HG03571 (cell line): ENCODE measurements around the gene MAP3K20.
"Not testable (repeated sequence)": the region's sequence is repeated elsewhere in the genome, so short reads cannot be mapped to it uniquely, and the experiment has no call there.

Source experiments
- ATAC-seq: cut with Tn5 transposase; IDR thresholded peaks from one replicate; pipeline ENCODE4 v1.9.1; 2021; ENCODE audit not compliant: unreplicated experiment

MAP3K20 gene

GRCh38 chr2:173075781-173076580 is at the start of gene MAP3K20:
Gene MAP3K20, plus strand, starts transcription at chr2:173075846. Its CDS starts 15,186 bp downstream, at chr2:173091032.
- ATAC-seq = peak; percentile 64

- no peak for ATAC-seq
Observed at GRCh38 chr2:173026479-173026878, 49.2 kb upstream of the MAP3K20 start.

- peak; percentile 72 for ATAC-seq
Observed at GRCh38 chr2:173027181-173028128, 48.2 kb upstream of the MAP3K20 start.

GRCh38 chr2:173028141-173028540 is 47.5 kb upstream of the MAP3K20 start:
- no peak for ATAC-seq

- no peak for ATAC-seq
Observed at GRCh38 chr2:173028671-173029070, 47.0 kb upstream of the MAP3K20 start.

- ATAC-seq = no peak
Observed at GRCh38 chr2:173030561-173031490, 44.8 kb upstream of the MAP3K20 start.

GRCh38 chr2:173032032-173032431 is 43.6 kb upstream of the MAP3K20 start:
- ATAC-seq = no peak

GRCh38 chr2:173033084-173033483 is 42.6 kb upstream of the MAP3K20 start:
- ATAC-seq = no peak

GRCh38 chr2:173034143-173034542 is 41.5 kb upstream of the MAP3K20 start:
- ATAC-seq = no peak

GRCh38 chr2:173037245-173038120 is 38.2 kb upstream of the MAP3K20 start:
- ATAC-seq = no peak

- not testable (repeated sequence) for ATAC-seq
Observed at GRCh38 chr2:173038257-173038656, 37.4 kb upstream of the MAP3K20 start.

GRCh38 chr2:173040729-173041128 is 34.9 kb upstream of the MAP3K20 start:
- ATAC-seq = no peak

- ATAC-seq = no peak
Observed at GRCh38 chr2:173043476-173043875, 32.2 kb upstream of the MAP3K20 start.

GRCh38 chr2:173043897-173044519 is 31.6 kb upstream of the MAP3K20 start:
- no peak for ATAC-seq

GRCh38 chr2:173044686-173045085 is 31.0 kb upstream of the MAP3K20 start:
- ATAC-seq = no peak

GRCh38 chr2:173045181-173045580 is 30.5 kb upstream of the MAP3K20 start:
- no peak for ATAC-seq

- no peak for ATAC-seq
Observed at GRCh38 chr2:173048522-173048896, 27.1 kb upstream of the MAP3K20 start.

GRCh38 chr2:173048897-173049661 is 26.6 kb upstream of the MAP3K20 start:
- peak; percentile 63 for ATAC-seq

- ATAC-seq = no peak
Observed at GRCh38 chr2:173049831-173050230, 25.8 kb upstream of the MAP3K20 start.
